Vagina (tissue), 2 donors: Measurements from ENCODE around the gene SCGN.

ENCODE experiments used
- CTCF ChIP-seq, 3 experiments: fragments of 450-650 bp in 2 of 3; fragments of 200-600 bp in 1 of 3; sonication (generic) in 1 of 3; IDR thresholded peaks; one replicate each; pipeline ENCODE4 v1.5.1; 2017 to 2019; ENCODE audit warnings: antibody characterized with exemption in 3 of 3, mild to moderate bottlenecking in 2 of 3, moderate library complexity in 2 of 3
- POLR2A ChIP-seq, 2 donors: fragments of 450-650 bp; IDR thresholded peaks; one replicate each; pipeline ENCODE4 v1.6.1; 2017; ENCODE audit warnings: antibody characterized with exemption in 2 of 2, mild to moderate bottlenecking in 2 of 2, moderate library complexity in 2 of 2
- POLR2AphosphoS5 ChIP-seq, 2 donors: sonication (generic); formaldehyde crosslinking; IDR thresholded peaks; one replicate each; pipeline ENCODE4 v1.9.0; 2017; ENCODE audit warnings: antibody characterized with exemption in 2 of 2, mild to moderate bottlenecking in 2 of 2, low read depth in 1 of 2; ENCODE audit not compliant: insufficient read depth in 1 of 2

GRCh38 chr6:25614052-25614451 lies 38.0 kb upstream of the SCGN start:
- TF ChIP-seq CTCF (IDR thresholded peaks at IDR 0.05) = no peak
- no peak for TF ChIP-seq POLR2A (IDR thresholded peaks at IDR 0.05)
- no peak for TF ChIP-seq POLR2AphosphoS5 (IDR thresholded peaks at IDR 0.05; ENCODE audit: insufficient read depth in 1 of 2, low read depth in 1 of 2)
